PC-9 (cell line): ENCODE data around the gene BCAT1. TPM values are rescaled to one million over a fixed set of nuclear protein-coding genes. Genes with fewer than 3 reads are reported as not detected.

Experiments
- BruUV-seq: library from RNA; stranded (reverse); fragments of 400-500 nt; replicated peaks from 2 replicates; lab custom pipeline; 2021; lab: Mats Ljungman, UMichigan
- CTCF ChIA-PET: fragments of 300-600 bp; sonication (Branson Sonifier 250); formaldehyde crosslinking; loops from one replicate; lab custom pipeline; 2022; ENCODE audit warnings: antibody characterized with exemption; lab: Charles Lee
- POLR2A ChIA-PET: fragments of 300-600 bp; sonication (Branson Sonifier 250); formaldehyde crosslinking; loops from one replicate; lab custom pipeline; 2022; ENCODE audit warnings: antibody characterized with exemption; ENCODE audit not compliant: unreplicated experiment; lab: Charles Lee
- DNase-seq, 2 experiments: peaks; one replicate each; pipeline versions ENCODE4 v3.0.0 to v3.0.0-alpha.2; 2015 to 2022; ENCODE audit warnings: mixed read lengths in 1 of 2
- H2AFZ ChIP-seq: fragments of 200-600 bp; sonication (generic); 2 replicates; pipeline ENCODE4 v1.8.1; 2017; ENCODE audit warnings: antibody characterized with exemption
- H3F3A ChIP-seq: fragments of 200-600 bp; sonication (generic); 2 replicates; pipeline ENCODE4 v1.8.1; 2017; ENCODE audit warnings: antibody characterized with exemption, mild to moderate bottlenecking, low read depth; ENCODE audit not compliant: insufficient read depth
- H3K27ac ChIP-seq: fragments of 200-600 bp; sonication (generic); 2 replicates; pipeline ENCODE4 v1.6.1; 2016; ENCODE audit warnings: mixed run types
- H3K27me3 ChIP-seq: fragments of 200-600 bp; sonication (generic); 2 replicates; pipeline ENCODE4 v1.6.1; 2016; ENCODE audit warnings: low read depth, mixed run types; ENCODE audit not compliant: insufficient read depth
- H3K36me3 ChIP-seq: fragments of 200-600 bp; sonication (generic); 2 replicates; pipeline ENCODE4 v1.6.1; 2016; ENCODE audit warnings: low read depth, mixed run types
- H3K4me1 ChIP-seq: fragments of 200-600 bp; sonication (generic); replicated peaks from 2 replicates; pipeline ENCODE4 v1.6.1; 2016; ENCODE audit warnings: mixed run types; ENCODE audit not compliant: insufficient read depth
- H3K4me2 ChIP-seq: fragments of 200-600 bp; sonication (generic); 2 replicates; pipeline ENCODE4 v1.6.1; 2017; ENCODE audit warnings: mixed run types
- H3K4me3 ChIP-seq: fragments of 200-600 bp; sonication (generic); 2 replicates; pipeline ENCODE4 v1.6.1; 2016; ENCODE audit warnings: mixed run types
- H3K79me2 ChIP-seq: fragments of 200-600 bp; sonication (generic); 2 replicates; pipeline ENCODE4 v1.6.1; 2017; ENCODE audit warnings: low read depth, mixed run types
- H3K9me2 ChIP-seq: fragments of 200-600 bp; sonication (generic); 2 replicates; pipeline ENCODE4 v1.8.1; 2017; ENCODE audit warnings: mild to moderate bottlenecking; ENCODE audit not compliant: insufficient read depth
- H3K9me3 ChIP-seq: fragments of 200-600 bp; sonication (generic); 2 replicates; pipeline ENCODE4 v1.8.1; 2016; ENCODE audit warnings: low read depth; ENCODE audit not compliant: insufficient read depth
- H4K20me1 ChIP-seq: fragments of 200-600 bp; sonication (generic); 2 replicates; pipeline ENCODE4 v1.8.1; 2017; ENCODE audit not compliant: insufficient read depth
- CTCF ChIP-seq: fragments of 200-600 bp; sonication (generic); conservative IDR thresholded peaks from 2 replicates; pipeline ENCODE4 v1.6.1; 2017; ENCODE audit warnings: mixed run types, antibody characterized with exemption, mild to moderate bottlenecking, moderate library complexity
- EZH2 ChIP-seq: fragments of 200-600 bp; sonication (generic); IDR thresholded peaks from 2 replicates; pipeline ENCODE4 v1.8.0; 2017; ENCODE audit warnings: antibody characterized with exemption, low read depth
- intact Hi-C: fragments of 100-400 bp; cut with micrococcal nuclease; formaldehyde crosslinking; loops from one replicate; pipeline ENCODE4 v1.10.0; 2022; ENCODE audit not compliant: unreplicated experiment
- total RNA-seq: library from RNA; stranded (reverse); gene quantifications from 2 replicates; pipeline ENCODE4 v1.2.3, GENCODE V29; 2021

BCAT1 gene
- total RNA-seq, 1 experiment from 2014 or later: 78.6 TPM

GRCh38 chr12:24895612-24896011 lies 53.3 kb downstream of the BCAT1 start:
- TF ChIP-seq CTCF (no peak), EZH2 (no peak)
- Histone ChIP-seq H3K79me2 (no peaks in the 10 kb centered on the region), H3K9me2 (no peaks in the 10 kb centered on the region), H3K4me3 (no peak overlapping the region), H3K36me3 (no peaks in the 10 kb centered on the region), H3K4me2 (no peak overlapping the region), H3K4me1 (no peaks in the 10 kb centered on the region), H3K27ac (no peak overlapping the region), H3F3A (no peaks in the 10 kb centered on the region), H3K27me3 (no peaks in the 10 kb centered on the region), H3K9me3 (no peaks in the 10 kb centered on the region), H2AFZ (no peak overlapping the region), H4K20me1 (no peaks in the 10 kb centered on the region)
- intact Hi-C loops: no loop called here
- no peak for DNase-seq
- BruUV-seq: no TSS peak
- POLR2A ChIA-PET: no interaction called here
- CTCF ChIA-PET: no interaction called here

GRCh38 chr12:24894879-24895278 lies 54.0 kb downstream of the BCAT1 start:
- H3K27me3 ChIP-seq: no peaks in the 10 kb centered on the region
- intact Hi-C loops: no loop called here
- no peaks in the 10 kb centered on the region for H3F3A ChIP-seq
- no peaks in the 10 kb centered on the region for H3K4me1 ChIP-seq
- no peak overlapping the region for H3K4me3 ChIP-seq
- no peak for DNase-seq
- H3K9me2 ChIP-seq: no peaks in the 10 kb centered on the region
- no peaks in the 10 kb centered on the region for H3K36me3 ChIP-seq
- BruUV-seq: no TSS peak
- H2AFZ ChIP-seq: no peak overlapping the region
- H3K4me2 ChIP-seq: no peak overlapping the region
- TF ChIP-seq EZH2 (no peak), CTCF (no peak)
- no peaks in the 10 kb centered on the region for H3K9me3 ChIP-seq
- no peak overlapping the region for H3K27ac ChIP-seq
- no peaks in the 10 kb centered on the region for H3K79me2 ChIP-seq
- no peaks in the 10 kb centered on the region for H4K20me1 ChIP-seq
- POLR2A ChIA-PET: no interaction called here
- CTCF ChIA-PET: no interaction called here

GRCh38 chr12:24890048-24890803 lies 58.7 kb downstream of the BCAT1 start:
- no peaks in the 10 kb centered on the region for H3K36me3 ChIP-seq
- no peak for TF ChIP-seq CTCF
- no peak for TF ChIP-seq EZH2
- H3K4me2 ChIP-seq: no peak overlapping the region
- no peak overlapping the region for H3K4me3 ChIP-seq
- intact Hi-C loops: no loop called here
- H3K79me2 ChIP-seq: no peaks in the 10 kb centered on the region
- POLR2A ChIA-PET: interaction anchor here (0.6 kb wide), 1 partner anchor 183 kb away, joined by 4 read pairs; no protein-coding TSS in a partner anchor
- H3F3A ChIP-seq: no peaks in the 10 kb centered on the region
- H4K20me1 ChIP-seq: no peaks in the 10 kb centered on the region
- H3K9me2 ChIP-seq: no peaks in the 10 kb centered on the region
- H3K27me3 ChIP-seq: no peaks in the 10 kb centered on the region
- no peak overlapping the region for H2AFZ ChIP-seq
- no TSS peak for BruUV-seq
- no peak overlapping the region for H3K27ac ChIP-seq
- H3K4me1 ChIP-seq: no peaks in the 10 kb centered on the region
- no peak for DNase-seq
- CTCF ChIA-PET: no interaction called here
- H3K9me3 ChIP-seq: no peaks in the 10 kb centered on the region
